ENCODE results near the gene UBE2O. TPM values are rescaled to one million over a fixed set of nuclear protein-coding genes. Genes with fewer than 3 reads are reported as not detected.

Gene UBE2O
- polyA plus RNA-seq, 1 of the 3 experiments (the other 2 are of a cell fraction), result 25.4 TPM

DNA sequence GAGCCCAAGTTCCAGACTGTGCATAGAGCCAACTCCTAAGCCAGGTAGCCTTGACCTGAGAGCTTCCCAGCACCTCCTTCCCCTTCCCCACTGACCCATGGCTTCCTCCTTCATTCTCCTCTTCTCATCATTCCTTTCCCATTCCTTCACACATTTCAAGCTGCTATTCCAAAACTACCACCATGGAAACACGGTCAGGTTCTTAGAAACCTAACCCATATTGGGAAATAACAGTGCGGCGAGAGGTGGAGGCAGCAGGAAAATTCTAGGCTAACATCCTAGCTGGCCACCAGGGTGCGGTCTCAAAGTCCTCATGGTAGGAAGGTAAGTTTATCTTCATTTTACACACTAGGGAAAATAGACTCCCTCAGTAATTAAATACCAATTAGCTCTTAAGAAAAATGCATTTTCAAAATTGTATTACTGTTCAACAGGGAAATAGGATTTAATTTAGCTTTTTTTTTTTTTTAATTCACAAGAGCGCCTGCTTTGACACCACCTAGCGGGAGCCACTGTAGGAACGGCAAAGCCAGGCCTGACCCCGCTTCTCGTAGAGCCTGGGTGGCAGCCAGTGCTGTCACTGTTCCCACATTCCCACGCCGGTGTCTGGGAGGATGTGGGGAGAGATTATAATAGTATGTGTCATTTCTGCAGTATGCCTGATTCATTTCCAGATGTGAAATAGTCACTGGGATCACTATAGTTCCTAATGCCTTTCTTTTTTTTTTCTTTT, 82.5 kb downstream of the UBE2O start (continued):
- no peak for TF ChIP-seq USF2 (IDR thresholded peaks at IDR 0.05; ENCODE audit: borderline replicate concordance, low read depth, low read length)
- TF ChIP-seq CTCF (IDR thresholded peaks at IDR 0.05), result peak; percentile 93
- peak; percentile 79 for TF ChIP-seq JUND (IDR thresholded peaks at IDR 0.05)
- TF ChIP-seq MEF2A (IDR thresholded peaks at IDR 0.05; ENCODE audit: borderline replicate concordance, low read depth), result no peak
- TF ChIP-seq MXI1 (IDR thresholded peaks at IDR 0.05; ENCODE audit: low read depth, low read length), result 0 out of 2 replicates have a peak, but pooled peaks have one; percentile 25
- TF ChIP-seq CHD2 (IDR thresholded peaks at IDR 0.05; ENCODE audit: low read length, partially characterized antibody), result no peak
- no peak for TF ChIP-seq FOXJ3 (CRISPR knock-in tag; IDR thresholded peaks at IDR 0.05)
- no peak for TF ChIP-seq ELF1 (IDR thresholded peaks at IDR 0.05)
- no peak; the same call in 1 of the 2 replicates for TF ChIP-seq SIN3A (IDR thresholded peaks at IDR 0.05; ENCODE audit: borderline replicate concordance, low read depth, low read length)
- TF ChIP-seq, protein P1, sequence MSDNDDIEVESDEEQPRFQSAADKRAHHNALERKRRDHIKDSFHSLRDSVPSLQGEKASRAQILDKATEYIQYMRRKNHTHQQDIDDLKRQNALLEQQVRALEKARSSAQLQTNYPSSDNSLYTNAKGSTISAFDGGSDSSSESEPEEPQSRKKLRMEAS (IDR thresholded peaks at IDR 0.05; ENCODE audit: low read depth), result peak; percentile 46; the same call in 1 of the 2 replicates
- no peak for TF ChIP-seq TAF1 (IDR thresholded peaks at IDR 0.05; ENCODE audit: borderline replicate concordance, low read depth, low read length)

DNA sequence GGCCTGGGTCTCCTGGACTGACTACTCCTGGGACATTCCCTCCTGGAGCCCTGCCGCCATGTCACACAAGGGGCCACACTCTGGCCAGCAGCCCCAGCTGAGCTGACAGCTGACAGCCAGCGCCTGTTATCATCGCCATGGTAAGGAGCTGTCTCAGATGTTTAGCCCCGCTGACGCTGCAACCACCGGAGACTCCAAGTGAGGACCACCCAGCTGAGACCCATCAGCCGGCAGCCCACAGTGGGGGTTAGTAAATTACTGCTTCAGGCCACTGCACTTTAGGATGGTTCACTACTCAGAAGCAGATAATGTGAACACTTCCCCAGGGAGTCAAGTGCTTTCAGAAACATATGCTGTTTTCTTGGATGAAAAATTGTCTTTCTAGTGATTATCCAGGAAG, 83.1 kb downstream of the UBE2O start:
- POLR2A ChIA-PET, result interaction anchor here (3.0 kb wide), 1 partner anchor 16 kb away, joined by 11 read pairs; the partner anchor contains the start of gene PRPSAP1
- H3K27ac ChIP-seq (ENCODE audit: low read depth in 2 of 2, low read length in 1 of 2), result peak overlapping the region in 1 of 2 experiments; percentile 87; a peak in 2 of 4 replicates
- 92% methylated on average over 6 of the region's 7 CpGs for WGBS (ENCODE audit: low lambda C conversion rate)

More for the DNA sequence above, 83.1 kb downstream of the UBE2O start:
- H3K9me2 ChIP-seq, result no peaks in the 10 kb centered on the region
- H3F3A ChIP-seq (replicated peaks; ENCODE audit: insufficient read depth), result peaks cover 35% of the 10 kb centered on the region
- H3K79me2 ChIP-seq (ENCODE audit: insufficient read depth), result no peaks in the 10 kb centered on the region
- H3K9me3 ChIP-seq, result no peaks in the 10 kb centered on the region
- peak; percentile 37 for DNase-seq
- H3K4me2 ChIP-seq, result no peak overlapping the region
- H3K27me3 ChIP-seq (ENCODE audit: insufficient read depth), result no peaks in the 10 kb centered on the region
- H2AFZ ChIP-seq (ENCODE audit: low read depth), result no peak overlapping the region
- H3K4me1 ChIP-seq (ENCODE audit: control insufficient read depth in 1 of 2, insufficient read depth in 2 of 2, low read depth in 1 of 2, low read length in 1 of 2), result peaks cover 7 to 24% of the 10 kb centered on the region in 2 experiments; a peak in 2 of 4 replicates
- H3K36me3 ChIP-seq (replicated peaks in 1 of 2; ENCODE audit: control insufficient read depth in 1 of 2, insufficient read depth in 2 of 2, low read length in 1 of 2), result no peaks in the 10 kb centered on the region
- H4K20me1 ChIP-seq (ENCODE audit: insufficient read depth), result no peaks in the 10 kb centered on the region
- no peak for TF ChIP-seq RXRA (IDR thresholded peaks at IDR 0.05; ENCODE audit: borderline replicate concordance, low read depth)
- no peak for TF ChIP-seq JUND (IDR thresholded peaks at IDR 0.05)
- no peak for TF ChIP-seq RAD21 (IDR thresholded peaks at IDR 0.05; ENCODE audit: low read length)
- TF ChIP-seq USF2 (IDR thresholded peaks at IDR 0.05; ENCODE audit: borderline replicate concordance, low read depth, low read length), result no peak
- no peak for TF ChIP-seq IRF3 (IDR thresholded peaks at IDR 0.05; ENCODE audit: low read depth, low read length)
- CTCF ChIA-PET, result interaction anchor here (0.8 to 6.1 kb wide), 24 partner anchors 8 to 355 kb away, joined by 3 to 114 read pairs (median 4); partner anchors contain the start of genes PRPSAP1, SPHK1 and UBE2O
- H3K4me3 ChIP-seq (ENCODE audit: low read depth in 2 of 2, low read length in 1 of 2), result no peak overlapping the region
- peak overlapping the region; percentile 40; the same call in 1 of the 2 replicates for H3K9ac ChIP-seq

All from SK-N-SH (cell line).